HepG2 (cell line): ENCODE results near the gene MYL9. TPM values are rescaled to one million over a fixed set of nuclear protein-coding genes. Genes with fewer than 3 reads are reported as not detected.

ENCODE experiments used
- HNRNPUL1 ChIP-seq: fragments of 200-400 bp; formaldehyde crosslinking; IDR thresholded peaks from 2 replicates; pipeline ENCODE4 v1.6.1; 2017; ENCODE audit warnings: low read depth, mild to moderate bottlenecking, low read length, moderate library complexity
- KAT7 ChIP-seq: IDR thresholded peaks from 2 replicates; pipeline ENCODE4 v1.6.1; 2018; ENCODE audit warnings: borderline replicate concordance, missing compliant biosample characterization
- MAFF ChIP-seq: IDR thresholded peaks from 2 replicates; pipeline ENCODE4 v1.6.1; 2011; ENCODE audit warnings: low read depth, low read length, improper control_type of control experiment
- MAFK ChIP-seq, 2 experiments: IDR thresholded peaks in 1 of 2; conservative IDR thresholded peaks in 1 of 2; 2 replicates each; pipeline ENCODE4 v1.6.1; 2011; ENCODE audit warnings: improper control_type of control experiment in 2 of 2, low read length in 2 of 2
- PRDM10 ChIP-seq: sonication (generic); formaldehyde crosslinking; IDR thresholded peaks from 2 replicates; pipeline ENCODE4 v1.4.0; 2020; ENCODE audit warnings: low read depth, missing genetic modification reagents
- TAF15 ChIP-seq: fragments of 200-400 bp; formaldehyde crosslinking; IDR thresholded peaks from one replicate; pipeline ENCODE4 v1.6.1; 2018; ENCODE audit warnings: mild to moderate bottlenecking, low read depth, low read length; ENCODE audit not compliant: poor library complexity, severe bottlenecking
- ZBED4 ChIP-seq: sonication (generic); formaldehyde crosslinking; IDR thresholded peaks from 2 replicates; pipeline ENCODE4 v1.4.0; 2020; ENCODE audit warnings: missing genetic modification reagents, borderline replicate concordance
- ZBTB38 ChIP-seq: sonication (generic); formaldehyde crosslinking; IDR thresholded peaks from 2 replicates; pipeline ENCODE4 v1.5.1; 2020; ENCODE audit warnings: mild to moderate bottlenecking, missing genetic modification reagents
- ZC3H4 ChIP-seq: sonication (generic); formaldehyde crosslinking; IDR thresholded peaks from 2 replicates; pipeline ENCODE4 v1.4.0; 2020; ENCODE audit warnings: missing genetic modification reagents, borderline replicate concordance
- ZKSCAN8 ChIP-seq: IDR thresholded peaks from 2 replicates; pipeline ENCODE4 v1.6.1; 2016; ENCODE audit warnings: borderline replicate concordance, missing genetic modification reagents, missing compliant biosample characterization
- ZNF180 ChIP-seq: sonication (generic); formaldehyde crosslinking; IDR thresholded peaks from 2 replicates; pipeline ENCODE4 v1.4.0; 2020; ENCODE audit warnings: low read depth, missing genetic modification reagents, borderline replicate concordance
- ZNF205 ChIP-seq: IDR thresholded peaks from 2 replicates; pipeline ENCODE4 v1.6.1; 2018; ENCODE audit warnings: missing biosample characterization, missing genetic modification reagents
- ZNF646 ChIP-seq: sonication (generic); formaldehyde crosslinking; IDR thresholded peaks from 2 replicates; pipeline ENCODE4 v1.9.0; 2021; ENCODE audit warnings: mild to moderate bottlenecking, missing genetic modification reagents
- ZNF652 ChIP-seq: IDR thresholded peaks from 2 replicates; pipeline ENCODE4 v1.6.1; 2016; ENCODE audit warnings: low read depth, borderline replicate concordance
- polyA plus RNA-seq, 8 experiments: library from polyadenylated mRNA; depleted of rRNA in 3 of 8; stranded (reverse) in 7 of 8; unstranded in 1 of 8; fragments of >200 nt; fragmentation: Illumina TruSeq in 4 of 8; extraction: Trizol in 4 of 8; gene quantifications; 2 replicates each; pipeline versions ENCODE4 v1.2.1 to v1.2.3, GENCODE V29; 2011 to 2016; ENCODE audit warnings: low read depth in 4 of 8, missing spikeins in 1 of 8, mixed read lengths in 1 of 8; ENCODE audit not compliant: insufficient read depth in 1 of 8
- total RNA-seq, 5 experiments: library from RNA; depleted of rRNA; stranded (reverse); fragments of >200 nt; fragmentation: Illumina TruSeq; extraction: Trizol; gene quantifications; 2 replicates each; pipeline ENCODE4 v1.2.3, GENCODE V29; 2016; ENCODE audit warnings: low read depth in 1 of 5

The MYL9 gene
- total and polyA plus RNA-seq, 2 of the 13 experiments (the other 11 are each of a cell fraction or from before 2014, with no cell fraction given) = 0.87 to 2.2 TPM

GRCh38 chr20:36574366-36575135 is 33.2 kb downstream of the MYL9 start (continued):
- peak; percentile 72 for TF ChIP-seq ZBED4
- peak; percentile 40; the same call in 1 of the 2 replicates for TF ChIP-seq ZNF205
- TF ChIP-seq ZNF180 = no peak
- no peak for TF ChIP-seq KAT7
- TF ChIP-seq MAFF = no peak
- TF ChIP-seq PRDM10 = no peak
- no peak for TF ChIP-seq ZC3H4 (CRISPR knock-in tag)
- no peak for TF ChIP-seq TAF15
- no peak for TF ChIP-seq ZKSCAN8 (CRISPR knock-in tag)
- no peak for TF ChIP-seq ZNF646 (CRISPR knock-in tag)
- TF ChIP-seq MAFK (conservative IDR thresholded peaks at IDR 0.05 in 1 of 2, IDR thresholded peaks at IDR 0.05 in 1 of 2; ENCODE audit: low read length in 2 of 2) = no peak
- TF ChIP-seq HNRNPUL1 = no peak
- no peak for TF ChIP-seq ZBTB38 (CRISPR knock-in tag)
- no peak for TF ChIP-seq ZNF652
